RWPE1 (cell line): ENCODE measurements around the gene SCAPER.
"Not testable (repeated sequence)": the region's sequence is repeated elsewhere in the genome, so short reads cannot be mapped to it uniquely, and the experiment has no call there.

Experiments used
- CTCF ChIA-PET: fragments of 350-600 bp; sonication (Branson Sonifier 250); formaldehyde crosslinking; extraction: SDS; loops from one replicate; lab custom pipeline; 2021; lab: Yijun Ruan, JAX
- POLR2A ChIA-PET: fragments of 400-600 bp; formaldehyde crosslinking; extraction: SDS; loops from one replicate; lab custom pipeline; 2020; ENCODE audit warnings: antibody characterized with exemption; ENCODE audit not compliant: low non-redundant PET; lab: Yijun Ruan, JAX
- DNase-seq: peaks from one replicate; pipeline ENCODE4 v3.0.0; 2012; ENCODE audit warnings: low spot score
- H3K27ac ChIP-seq: fragments of 450-650 bp; 2 replicates; pipeline ENCODE4 v1.5.1; 2017
- CTCF ChIP-seq: fragments of 450-650 bp; conservative IDR thresholded peaks from 2 replicates; pipeline ENCODE4 v1.5.1; 2017; ENCODE audit warnings: low read depth, mild to moderate bottlenecking

SCAPER gene

DNA sequence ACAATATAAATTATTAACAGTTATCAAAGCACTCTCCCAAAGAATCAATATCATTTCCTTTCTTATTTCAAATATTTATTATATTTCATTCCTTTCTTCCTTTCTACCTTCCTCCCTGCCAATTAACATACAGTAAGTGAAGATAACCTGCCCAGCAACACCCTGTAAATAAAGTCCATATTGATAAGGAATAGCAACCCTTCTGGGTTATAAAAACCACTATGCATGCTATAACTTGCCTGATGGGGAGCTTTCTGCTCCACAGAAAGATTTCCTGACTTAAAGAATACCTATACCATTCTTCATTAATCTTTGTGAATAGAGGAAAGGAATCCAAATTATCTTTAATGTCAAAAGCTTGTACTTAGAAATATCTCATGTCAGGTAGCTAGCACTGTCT, 402.0 kb downstream of the SCAPER start:
- ChIA-PET POLR2A (no interaction called here), CTCF (no interaction called here)
- no peak overlapping the region for H3K27ac ChIP-seq
- no peak for DNase-seq
- TF ChIP-seq CTCF = no peak

- POLR2A ChIA-PET = interaction anchor here (0.7 kb wide), 1 partner anchor 26 kb away, joined by 5 read pairs; no protein-coding TSS in a partner anchor
- DNase-seq = no peak
- H3K27ac ChIP-seq = no peak overlapping the region
- no peak for TF ChIP-seq CTCF
- CTCF ChIA-PET = no interaction called here
Measured at GRCh38 chr15:76502678-76503077, 402.5 kb downstream of the SCAPER start.

- H3K27ac ChIP-seq, DNase-seq, CTCF ChIA-PET: not testable (repeated sequence)
- POLR2A ChIA-PET = interaction anchor here (0.7 kb wide), 1 partner anchor 26 kb away, joined by 5 read pairs; no protein-coding TSS in a partner anchor
Measured at GRCh38 chr15:76502185-76502584, 403.0 kb downstream of the SCAPER start.

DNA sequence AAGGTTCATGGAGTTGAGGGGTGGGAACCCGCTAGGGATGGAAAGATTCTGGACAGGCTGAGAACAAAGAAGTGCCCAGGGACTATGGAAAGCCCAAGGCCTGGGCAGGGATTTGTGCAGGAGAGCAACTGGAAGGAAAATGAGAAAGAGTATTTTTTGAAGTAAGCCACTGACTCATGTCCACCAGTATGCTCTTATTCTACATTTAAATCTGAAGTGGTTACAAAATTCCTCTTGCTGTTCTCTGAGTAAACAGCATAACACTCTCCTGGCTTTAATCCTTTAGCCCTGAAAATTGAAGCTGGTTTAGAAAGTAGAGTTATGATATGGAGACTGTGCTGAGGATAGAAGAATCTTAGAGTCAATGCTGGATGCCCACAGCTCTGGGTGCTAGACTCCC, 403.4 kb downstream of the SCAPER start:
- H3K27ac ChIP-seq = no peak overlapping the region
- no peak for TF ChIP-seq CTCF
- ChIA-PET CTCF (no interaction called here), POLR2A (no interaction called here)
- no peak for DNase-seq

DNA sequence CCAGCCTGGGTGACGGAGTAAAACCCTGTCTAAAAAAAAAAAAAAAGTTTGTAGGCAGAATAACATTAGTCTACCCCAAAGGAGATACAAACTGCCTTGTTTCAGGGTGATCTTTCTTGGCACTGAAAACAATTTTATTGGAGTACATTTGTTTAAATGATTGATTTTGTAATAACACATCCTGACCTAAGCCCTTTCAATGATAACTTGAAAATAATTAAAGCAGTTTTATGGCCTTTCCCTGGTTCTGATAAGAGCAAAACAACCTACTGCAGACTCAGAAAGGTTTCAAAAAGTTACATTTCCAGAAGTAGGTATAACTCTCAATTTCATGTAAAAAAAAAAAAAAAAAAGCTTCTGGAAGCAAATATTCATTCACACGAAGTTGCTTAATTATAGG, 404.1 kb downstream of the SCAPER start:
- no peak for TF ChIP-seq CTCF
- ChIA-PET CTCF (no interaction called here), POLR2A (no interaction called here)
- no peak for DNase-seq
- H3K27ac ChIP-seq = no peak overlapping the region

DNA sequence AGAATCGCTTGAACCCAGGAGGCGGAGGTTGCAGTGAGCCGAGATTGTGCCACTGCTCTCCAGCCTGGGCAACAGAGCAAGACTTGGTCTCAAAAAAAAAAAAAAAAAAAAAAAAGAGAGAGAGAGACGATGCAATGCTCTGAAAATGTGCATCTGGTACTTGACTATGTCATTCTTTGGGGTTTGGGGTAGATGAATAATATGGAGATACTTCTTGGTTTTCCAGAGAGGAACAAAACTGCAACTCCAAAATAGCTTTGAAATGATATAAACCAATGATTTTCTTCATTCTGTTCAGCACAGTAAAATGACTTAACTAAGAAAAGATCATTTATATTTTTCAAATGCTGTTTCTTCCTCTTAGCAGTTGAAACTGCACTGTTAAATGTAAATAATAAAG, 409.7 kb downstream of the SCAPER start:
- POLR2A ChIA-PET = no interaction called here
- H3K27ac ChIP-seq = no peak overlapping the region
- CTCF ChIA-PET = no interaction called here
- no peak for TF ChIP-seq CTCF
- no peak for DNase-seq

GRCh38 chr15:76492538-76492937, 412.6 kb downstream of the SCAPER start:
- POLR2A ChIA-PET = no interaction called here
- no peak for TF ChIP-seq CTCF
- DNase-seq = no peak
- H3K27ac ChIP-seq = no peak overlapping the region
- CTCF ChIA-PET = no interaction called here
